ENCODE results near the gene ZNF366. TPM values are rescaled to one million over a fixed set of nuclear protein-coding genes. Genes with fewer than 3 reads are reported as not detected.
A peak's percentile ranks its signal among the peaks of the same experiment; 100 is the strongest.

ZNF366 gene
- polyA plus RNA-seq, 1 donor (not counting 4 experiments of a cell fraction or from before 2014, with no cell fraction given) = not detected

- H2AFZ ChIP-seq (ENCODE audit: control insufficient read depth, low read length) = peak overlapping the region; percentile 8
- H3K9me1 ChIP-seq (ENCODE audit: control insufficient read depth, extremely low read depth, insufficient read depth, low read length) = no peaks in the 10 kb centered on the region
- H3K79me2 ChIP-seq (ENCODE audit: control insufficient read depth, insufficient read depth, low read length) = no peaks in the 10 kb centered on the region
- DNase-seq (ENCODE audit: low read depth, low spot score) (peak; percentile 48), FAIRE-seq (peak; percentile 57)
- H3K4me3 ChIP-seq (ENCODE audit: control insufficient read depth in 2 of 3, extremely low read depth in 1 of 3, insufficient read depth in 2 of 3, low read depth in 1 of 3, low read length in 3 of 3) = no peak overlapping the region
- peaks cover 57% of the 10 kb centered on the region for H3K4me1 ChIP-seq (ENCODE audit: control insufficient read depth, extremely low read depth, insufficient read depth, low read length)
- no peaks in the 10 kb centered on the region for H3K9me3 ChIP-seq (ENCODE audit: control insufficient read depth, low read depth, low read length)
- no peak overlapping the region for H3K9ac ChIP-seq (ENCODE audit: control insufficient read depth, extremely low read depth, insufficient read depth, low read length)
- H3K36me3 ChIP-seq (ENCODE audit: control insufficient read depth in 2 of 2, extremely low read depth in 1 of 2, insufficient read depth in 2 of 2, low read length in 2 of 2) = no peaks in the 10 kb centered on the region
- H3K27me3 ChIP-seq (ENCODE audit: control insufficient read depth, extremely low read depth, insufficient read depth, low read length) = no peaks in the 10 kb centered on the region
- H4K20me1 ChIP-seq (ENCODE audit: control insufficient read depth, extremely low read depth, insufficient read depth, low read length) = no peaks in the 10 kb centered on the region
- no peak for TF ChIP-seq EZH2 (IDR thresholded peaks at IDR 0.05; ENCODE audit: low read length)
- TF ChIP-seq, protein P1, sequence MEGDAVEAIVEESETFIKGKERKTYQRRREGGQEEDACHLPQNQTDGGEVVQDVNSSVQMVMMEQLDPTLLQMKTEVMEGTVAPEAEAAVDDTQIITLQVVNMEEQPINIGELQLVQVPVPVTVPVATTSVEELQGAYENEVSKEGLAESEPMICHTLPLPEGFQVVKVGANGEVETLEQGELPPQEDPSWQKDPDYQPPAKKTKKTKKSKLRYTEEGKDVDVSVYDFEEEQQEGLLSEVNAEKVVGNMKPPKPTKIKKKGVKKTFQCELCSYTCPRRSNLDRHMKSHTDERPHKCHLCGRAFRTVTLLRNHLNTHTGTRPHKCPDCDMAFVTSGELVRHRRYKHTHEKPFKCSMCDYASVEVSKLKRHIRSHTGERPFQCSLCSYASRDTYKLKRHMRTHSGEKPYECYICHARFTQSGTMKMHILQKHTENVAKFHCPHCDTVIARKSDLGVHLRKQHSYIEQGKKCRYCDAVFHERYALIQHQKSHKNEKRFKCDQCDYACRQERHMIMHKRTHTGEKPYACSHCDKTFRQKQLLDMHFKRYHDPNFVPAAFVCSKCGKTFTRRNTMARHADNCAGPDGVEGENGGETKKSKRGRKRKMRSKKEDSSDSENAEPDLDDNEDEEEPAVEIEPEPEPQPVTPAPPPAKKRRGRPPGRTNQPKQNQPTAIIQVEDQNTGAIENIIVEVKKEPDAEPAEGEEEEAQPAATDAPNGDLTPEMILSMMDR (optimal IDR thresholded peaks at IDR 0.05 in 1 of 3, IDR thresholded peaks at IDR 0.05 in 1 of 3, conservative IDR thresholded peaks at IDR 0.05 in 1 of 3; ENCODE audit: extremely low read depth in 1 of 3, insufficient read depth in 2 of 3, low read length in 3 of 3) = no peak
- H3K4me2 ChIP-seq (ENCODE audit: control insufficient read depth, extremely low read depth, insufficient read depth, low read depth, low read length) = peak overlapping the region; percentile 34
- dilution Hi-C loops (cut with MboI; ENCODE audit: extremely low pct_ligation_motif_present, low sequenced_read_pairs) = no loop called here
- peak overlapping the region; percentile 37 for H3K27ac ChIP-seq (ENCODE audit: control insufficient read depth, insufficient read depth, low read length)
Observed at GRCh38 chr5:72468024-72468423, 39.2 kb downstream of the ZNF366 start.

- no peak overlapping the region for H3K4me3 ChIP-seq (ENCODE audit: control insufficient read depth in 2 of 3, extremely low read depth in 1 of 3, insufficient read depth in 2 of 3, low read depth in 1 of 3, low read length in 3 of 3)
Observed at GRCh38 chr5:72467461-72467860, 39.7 kb downstream of the ZNF366 start.

More at GRCh38 chr5:72467461-72467860, 39.7 kb downstream of the ZNF366 start:
- H3K27ac ChIP-seq (ENCODE audit: control insufficient read depth, insufficient read depth, low read length) = no peak overlapping the region
- FAIRE-seq (no peak), DNase-seq (ENCODE audit: low read depth, low spot score) (no peak)
- H3K9me1 ChIP-seq (ENCODE audit: control insufficient read depth, extremely low read depth, insufficient read depth, low read length) = no peaks in the 10 kb centered on the region
- H4K20me1 ChIP-seq (ENCODE audit: control insufficient read depth, extremely low read depth, insufficient read depth, low read length) = no peaks in the 10 kb centered on the region
- no peak for TF ChIP-seq EZH2 (IDR thresholded peaks at IDR 0.05; ENCODE audit: low read length)
- TF ChIP-seq, protein P1 (optimal IDR thresholded peaks at IDR 0.05 in 1 of 3, IDR thresholded peaks at IDR 0.05 in 1 of 3, conservative IDR thresholded peaks at IDR 0.05 in 1 of 3; ENCODE audit: extremely low read depth in 1 of 3, insufficient read depth in 2 of 3, low read length in 3 of 3) = no peak
- dilution Hi-C loops (cut with MboI; ENCODE audit: extremely low pct_ligation_motif_present, low sequenced_read_pairs) = no loop called here
- no peak overlapping the region for H3K9ac ChIP-seq (ENCODE audit: control insufficient read depth, extremely low read depth, insufficient read depth, low read length)
- H3K4me2 ChIP-seq (ENCODE audit: control insufficient read depth, extremely low read depth, insufficient read depth, low read depth, low read length) = no peak overlapping the region
- no peaks in the 10 kb centered on the region for H3K36me3 ChIP-seq (ENCODE audit: control insufficient read depth in 2 of 2, extremely low read depth in 1 of 2, insufficient read depth in 2 of 2, low read length in 2 of 2)
- peaks cover 60% of the 10 kb centered on the region for H3K4me1 ChIP-seq (ENCODE audit: control insufficient read depth, extremely low read depth, insufficient read depth, low read length)
- H3K27me3 ChIP-seq (ENCODE audit: control insufficient read depth, extremely low read depth, insufficient read depth, low read length) = no peaks in the 10 kb centered on the region
- H3K9me3 ChIP-seq (ENCODE audit: control insufficient read depth, low read depth, low read length) = no peaks in the 10 kb centered on the region
- no peaks in the 10 kb centered on the region for H3K79me2 ChIP-seq (ENCODE audit: control insufficient read depth, insufficient read depth, low read length)
- H2AFZ ChIP-seq (ENCODE audit: control insufficient read depth, low read length) = peak overlapping the region; percentile 11

Measured in keratinocyte (primary cell).